ENCODE measurements around the gene CR1. TPM values are rescaled to one million over a fixed set of nuclear protein-coding genes. Genes with fewer than 3 reads are reported as not detected.
"Not testable (repeated sequence)": the region's sequence is repeated elsewhere in the genome, so short reads cannot be mapped to it uniquely, and the experiment has no call there.

CR1 gene
- total RNA-seq, 1 donor: not detected

- DNase-seq (ENCODE audit: low read depth): no peak
- TF ChIP-seq, protein P1, sequence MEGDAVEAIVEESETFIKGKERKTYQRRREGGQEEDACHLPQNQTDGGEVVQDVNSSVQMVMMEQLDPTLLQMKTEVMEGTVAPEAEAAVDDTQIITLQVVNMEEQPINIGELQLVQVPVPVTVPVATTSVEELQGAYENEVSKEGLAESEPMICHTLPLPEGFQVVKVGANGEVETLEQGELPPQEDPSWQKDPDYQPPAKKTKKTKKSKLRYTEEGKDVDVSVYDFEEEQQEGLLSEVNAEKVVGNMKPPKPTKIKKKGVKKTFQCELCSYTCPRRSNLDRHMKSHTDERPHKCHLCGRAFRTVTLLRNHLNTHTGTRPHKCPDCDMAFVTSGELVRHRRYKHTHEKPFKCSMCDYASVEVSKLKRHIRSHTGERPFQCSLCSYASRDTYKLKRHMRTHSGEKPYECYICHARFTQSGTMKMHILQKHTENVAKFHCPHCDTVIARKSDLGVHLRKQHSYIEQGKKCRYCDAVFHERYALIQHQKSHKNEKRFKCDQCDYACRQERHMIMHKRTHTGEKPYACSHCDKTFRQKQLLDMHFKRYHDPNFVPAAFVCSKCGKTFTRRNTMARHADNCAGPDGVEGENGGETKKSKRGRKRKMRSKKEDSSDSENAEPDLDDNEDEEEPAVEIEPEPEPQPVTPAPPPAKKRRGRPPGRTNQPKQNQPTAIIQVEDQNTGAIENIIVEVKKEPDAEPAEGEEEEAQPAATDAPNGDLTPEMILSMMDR (IDR thresholded peaks at IDR 0.05; ENCODE audit: insufficient read depth, low read depth, low read length): no peak
- no peak overlapping the region for H3K4me3 ChIP-seq (ENCODE audit: low read depth, low read length)
Observed at GRCh38 chr1:207628776-207629175, 132.8 kb downstream of the CR1 start.

DNA sequence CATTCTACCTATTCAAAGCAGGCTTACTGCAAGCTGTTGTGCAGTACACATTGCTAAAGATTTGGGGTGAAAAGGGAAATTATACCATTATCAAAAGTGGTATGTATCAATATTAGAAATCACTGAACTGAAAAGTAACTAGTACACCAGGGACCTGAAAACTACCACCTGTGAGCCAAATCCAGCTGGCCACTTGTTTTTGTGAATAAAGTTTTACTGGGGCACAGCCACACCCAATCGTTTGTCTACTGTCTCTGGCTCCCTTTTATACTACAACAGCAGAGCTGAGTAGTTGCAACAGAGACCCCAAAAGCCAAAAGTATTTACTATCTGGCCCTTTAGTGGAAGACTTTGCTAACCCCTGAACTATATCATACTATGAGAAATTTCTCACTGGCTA is 135.2 kb downstream of the CR1 start:
- DNase-seq (ENCODE audit: low read depth): no peak
- no peak overlapping the region for H3K4me3 ChIP-seq (ENCODE audit: low read depth, low read length)
- TF ChIP-seq, protein P1 (IDR thresholded peaks at IDR 0.05; ENCODE audit: insufficient read depth, low read depth, low read length): no peak

GRCh38 chr1:207633226-207633625 is 137.3 kb downstream of the CR1 start:
- TF ChIP-seq, protein P1 (IDR thresholded peaks at IDR 0.05; ENCODE audit: insufficient read depth, low read depth, low read length): no peak
- DNase-seq (ENCODE audit: low read depth): no peak
- no peak overlapping the region for H3K4me3 ChIP-seq (ENCODE audit: low read depth, low read length)

DNA sequence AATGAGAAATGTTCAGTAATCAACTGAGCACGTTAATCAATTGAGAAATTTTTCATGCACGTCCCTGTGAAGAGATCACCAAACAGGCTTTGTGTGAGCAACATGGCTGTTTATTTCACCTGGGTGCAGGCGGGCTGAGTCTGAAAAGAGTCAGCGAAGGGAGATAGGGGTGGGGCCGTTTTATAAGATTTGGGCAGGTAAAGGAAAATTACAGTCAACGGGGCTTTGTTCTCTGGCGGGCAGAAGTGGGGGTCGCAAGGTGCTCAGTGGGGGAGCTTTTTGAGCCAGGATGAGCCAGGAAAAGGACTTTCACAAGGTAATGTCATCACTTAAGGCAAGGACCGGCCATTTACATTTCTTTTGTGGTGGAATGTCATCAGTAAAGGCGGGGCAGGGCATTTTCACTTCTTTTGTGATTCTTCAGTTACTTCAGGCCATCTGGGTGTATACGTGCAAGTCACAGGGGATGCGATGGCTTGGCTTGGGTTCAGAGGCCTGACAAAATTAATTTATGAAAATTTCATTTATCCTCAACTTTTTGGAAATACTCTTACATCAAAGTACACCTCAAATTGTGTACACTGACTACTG is 137.8 kb downstream of the CR1 start:
- not testable (repeated sequence) for DNase-seq (ENCODE audit: low read depth); H3K4me3 ChIP-seq (ENCODE audit: low read depth, low read length)

GRCh38 chr1:207634293-207634692 is 138.3 kb downstream of the CR1 start:
- H3K4me3 ChIP-seq (ENCODE audit: low read depth, low read length); DNase-seq (ENCODE audit: low read depth): not testable (repeated sequence)

GRCh38 chr1:207635569-207636186 is 139.7 kb downstream of the CR1 start:
- not testable (repeated sequence) for DNase-seq (ENCODE audit: low read depth); H3K4me3 ChIP-seq (ENCODE audit: low read depth, low read length)

GRCh38 chr1:207638487-207639145 is 142.7 kb downstream of the CR1 start:
- H3K4me3 ChIP-seq (ENCODE audit: low read depth, low read length); DNase-seq (ENCODE audit: low read depth): not testable (repeated sequence)

DNA sequence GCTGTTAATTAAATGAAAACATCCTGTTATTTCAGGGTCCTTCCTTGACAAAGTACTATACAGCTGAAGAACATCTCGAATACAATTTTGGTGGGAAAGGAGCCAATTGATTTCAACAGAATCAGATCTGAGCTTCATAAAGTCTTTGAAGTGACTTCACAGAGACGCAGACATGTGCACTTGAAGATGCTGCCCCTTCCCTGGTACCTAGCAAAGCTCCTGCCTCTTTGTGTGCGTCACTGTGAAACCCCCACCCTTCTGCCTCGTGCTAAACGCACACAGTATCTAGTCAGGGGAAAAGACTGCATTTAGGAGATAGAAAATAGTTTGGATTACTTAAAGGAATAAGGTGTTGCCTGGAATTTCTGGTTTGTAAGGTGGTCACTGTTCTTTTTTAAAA is 143.4 kb downstream of the CR1 start:
- DNase-seq (ENCODE audit: low read depth); H3K4me3 ChIP-seq (ENCODE audit: low read depth, low read length): not testable (repeated sequence)

- DNase-seq (ENCODE audit: low read depth): no peak
- peak overlapping the region; percentile 71 for H3K4me3 ChIP-seq (ENCODE audit: low read depth, low read length)
- TF ChIP-seq, protein P1 (IDR thresholded peaks at IDR 0.05; ENCODE audit: insufficient read depth, low read depth, low read length): no peak
Observed at GRCh38 chr1:207644166-207644851, 148.4 kb downstream of the CR1 start.

Data from fibroblast of villous mesenchyme (primary cell).